Loucy (cell line): ENCODE data around the gene OCEL1.

Experiments
- H2AFZ ChIP-seq: fragments of 200-600 bp; sonication (generic); 2 replicates; pipeline ENCODE4 v1.6.0; 2016; ENCODE audit warnings: antibody characterized with exemption, mild to moderate bottlenecking, low read length, moderate library complexity
- H3F3A ChIP-seq: fragments of 200-600 bp; 2 replicates; pipeline ENCODE4 v1.6.0; 2016; ENCODE audit warnings: antibody characterized with exemption, low read depth, mild to moderate bottlenecking
- H3K27me3 ChIP-seq: fragments of 200-600 bp; sonication (generic); 2 replicates; pipeline ENCODE4 v1.6.1; 2014; ENCODE audit warnings: low read length, mild to moderate bottlenecking; ENCODE audit not compliant: insufficient read depth, poor library complexity, severe bottlenecking
- H3K36me3 ChIP-seq: fragments of 200-600 bp; sonication (generic); 2 replicates; pipeline ENCODE4 v1.6.1; 2016; ENCODE audit warnings: low read length; ENCODE audit not compliant: insufficient read depth
- H3K4me1 ChIP-seq: fragments of 200-600 bp; sonication (generic); 2 replicates; pipeline ENCODE4 v1.5.1; 2014; ENCODE audit warnings: low read length, mild to moderate bottlenecking; ENCODE audit not compliant: insufficient read depth, poor library complexity, severe bottlenecking
- H3K4me2 ChIP-seq: fragments of 200-600 bp; sonication (generic); 2 replicates; pipeline ENCODE4 v1.6.0; 2014; ENCODE audit warnings: antibody characterized with exemption, low read length, low read depth, mild to moderate bottlenecking; ENCODE audit not compliant: poor library complexity, severe bottlenecking
- H3K4me3 ChIP-seq: fragments of 200-600 bp; sonication (generic); 2 replicates; pipeline ENCODE4 v1.5.1; 2014; ENCODE audit warnings: low read length, mild to moderate bottlenecking, mixed read lengths; ENCODE audit not compliant: poor library complexity, severe bottlenecking
- H3K79me2 ChIP-seq: fragments of 200-600 bp; sonication (generic); 2 replicates; pipeline ENCODE4 v1.6.1; 2014; ENCODE audit warnings: low read length; ENCODE audit not compliant: insufficient read depth
- H3K9ac ChIP-seq: fragments of 200-600 bp; sonication (generic); 2 replicates; pipeline ENCODE4 v1.6.0; 2014; ENCODE audit warnings: mild to moderate bottlenecking, low read depth, low read length, moderate library complexity; ENCODE audit not compliant: poor library complexity, severe bottlenecking
- H3K9me2 ChIP-seq: fragments of 200-600 bp; sonication (generic); replicated peaks from 2 replicates; pipeline ENCODE4 v1.6.1; 2016; ENCODE audit warnings: low read depth, low read length, mixed read lengths
- H3K9me3 ChIP-seq: fragments of 200-600 bp; sonication (generic); 2 replicates; pipeline ENCODE4 v1.6.1; 2014; ENCODE audit warnings: mild to moderate bottlenecking, antibody characterized with exemption, low read length, low read depth; ENCODE audit not compliant: insufficient read depth
- H4K20me1 ChIP-seq: fragments of 200-600 bp; sonication (generic); 2 replicates; pipeline ENCODE4 v1.6.0; 2014; ENCODE audit warnings: antibody characterized with exemption, low read length, mild to moderate bottlenecking; ENCODE audit not compliant: insufficient read depth, poor library complexity, severe bottlenecking
- CTCF ChIP-seq: fragments of 200-600 bp; sonication (generic); conservative IDR thresholded peaks from 2 replicates; pipeline ENCODE4 v1.5.1; 2014; ENCODE audit warnings: mild to moderate bottlenecking, antibody characterized with exemption, low read length
- EZH2phosphoT487 ChIP-seq: fragments of 200-600 bp; IDR thresholded peaks from 2 replicates; pipeline ENCODE4 v1.6.1; 2018; ENCODE audit warnings: antibody characterized with exemption, mild to moderate bottlenecking, moderate library complexity, borderline replicate concordance

Gene OCEL1

DNA sequence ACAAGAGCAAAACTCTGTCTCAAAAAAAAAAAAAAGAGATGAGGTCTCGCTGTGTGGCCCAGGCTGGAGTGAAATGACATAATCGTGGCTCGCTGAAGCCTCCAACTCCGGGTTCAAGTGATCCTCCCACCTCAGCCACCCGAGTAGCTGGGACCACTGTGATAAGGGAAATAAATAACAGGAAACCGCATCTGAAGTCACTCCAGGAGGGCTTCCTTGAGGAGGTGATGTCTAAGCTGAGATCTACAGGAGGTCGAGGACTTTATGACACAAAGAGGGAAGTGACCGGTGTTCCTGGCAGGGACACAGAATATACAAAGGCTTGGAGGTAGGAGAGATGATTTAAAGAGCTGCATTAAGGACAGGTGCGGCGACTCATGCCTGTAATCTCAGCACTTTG lies 28.6 kb downstream of the OCEL1 start:
- H3K4me2 ChIP-seq = no peak overlapping the region
- H3K9ac ChIP-seq = no peak overlapping the region
- no peak for TF ChIP-seq EZH2phosphoT487
- TF ChIP-seq CTCF = no peak
- H3K9me3 ChIP-seq = peaks cover 4% of the 10 kb centered on the region; the same call in 1 of the 2 replicates
- no peaks in the 10 kb centered on the region for H3K36me3 ChIP-seq
- no peaks in the 10 kb centered on the region for H3K9me2 ChIP-seq
- no peaks in the 10 kb centered on the region for H3K79me2 ChIP-seq
- H2AFZ ChIP-seq = no peak overlapping the region
- H3K4me1 ChIP-seq = no peaks in the 10 kb centered on the region
- H3K27me3 ChIP-seq = no peaks in the 10 kb centered on the region
- no peak overlapping the region for H3K4me3 ChIP-seq
- no peaks in the 10 kb centered on the region for H4K20me1 ChIP-seq
- no peaks in the 10 kb centered on the region for H3F3A ChIP-seq

DNA sequence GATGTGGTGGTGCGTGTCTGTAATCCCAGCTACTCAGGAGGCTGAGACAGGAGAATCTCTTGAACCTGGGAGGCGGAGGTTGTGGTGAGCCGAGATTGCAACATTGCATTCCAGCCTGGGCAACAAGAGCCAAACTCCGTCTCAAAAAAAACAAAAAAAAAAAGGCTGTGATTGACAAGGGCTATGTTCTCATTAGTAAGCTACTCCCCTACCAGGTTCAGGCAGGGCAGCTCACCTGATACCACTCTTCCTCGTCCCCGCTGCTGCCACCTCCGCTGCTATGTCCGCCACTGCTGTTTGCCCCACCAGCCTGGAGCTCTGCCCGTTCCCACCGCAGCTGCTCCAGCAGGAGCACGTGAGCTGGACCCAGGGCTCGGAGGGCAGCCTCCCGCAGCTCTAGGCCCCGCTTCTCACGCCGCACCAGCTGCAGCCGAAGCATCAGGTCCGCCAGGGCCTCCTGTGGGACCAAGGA lies 29.2 kb downstream of the OCEL1 start:
- no peak overlapping the region for H2AFZ ChIP-seq

GRCh38 chr19:17256130-17256529 lies 30.1 kb downstream of the OCEL1 start:
- Histone ChIP-seq H3K79me2 (no peaks in the 10 kb centered on the region), H3K9me2 (no peaks in the 10 kb centered on the region), H3K27me3 (no peaks in the 10 kb centered on the region), H3K9ac (no peak overlapping the region), H2AFZ (no peak overlapping the region), H3K4me1 (no peaks in the 10 kb centered on the region), H4K20me1 (no peaks in the 10 kb centered on the region), H3K4me3 (no peak overlapping the region), H3K9me3 (peaks cover 4% of the 10 kb centered on the region; the same call in 1 of the 2 replicates), H3K36me3 (no peaks in the 10 kb centered on the region), H3F3A (no peaks in the 10 kb centered on the region), H3K4me2 (no peak overlapping the region)
- no peak for TF ChIP-seq EZH2phosphoT487
- no peak for TF ChIP-seq CTCF

More for the DNA sequence above, 29.2 kb downstream of the OCEL1 start:
- Histone ChIP-seq H3K27me3 (no peaks in the 10 kb centered on the region), H3K4me2 (no peak overlapping the region), H3K79me2 (no peaks in the 10 kb centered on the region), H3K4me1 (no peaks in the 10 kb centered on the region), H3F3A (no peaks in the 10 kb centered on the region), H4K20me1 (no peaks in the 10 kb centered on the region), H3K9ac (no peak overlapping the region), H3K4me3 (no peak overlapping the region), H3K9me2 (no peaks in the 10 kb centered on the region), H3K36me3 (no peaks in the 10 kb centered on the region), H3K9me3 (peaks cover 4% of the 10 kb centered on the region; the same call in 1 of the 2 replicates)
- TF ChIP-seq EZH2phosphoT487 (no peak), CTCF (no peak)
